GM18951 (cell line): ENCODE data around the gene TTC27.
A peak's percentile ranks its signal among the peaks of the same experiment; 100 is the strongest.

ENCODE experiments used
- POLR2A ChIP-seq: IDR thresholded peaks from 4 replicates; pipeline ENCODE4 v1.6.1; 2011; ENCODE audit warnings: mild to moderate bottlenecking; ENCODE audit not compliant: insufficient read length, insufficient read depth; ENCODE audit errors: extremely low read depth
- in situ Hi-C: fragments of 300-500 bp; cut with MboI; formaldehyde crosslinking; loops from one replicate; pipeline ENCODE4 v1.12.0; 2022; ENCODE audit warnings: low sequenced_read_pairs, mixed read lengths, inconsistent platforms; ENCODE audit not compliant: unreplicated experiment

TTC27 gene

DNA sequence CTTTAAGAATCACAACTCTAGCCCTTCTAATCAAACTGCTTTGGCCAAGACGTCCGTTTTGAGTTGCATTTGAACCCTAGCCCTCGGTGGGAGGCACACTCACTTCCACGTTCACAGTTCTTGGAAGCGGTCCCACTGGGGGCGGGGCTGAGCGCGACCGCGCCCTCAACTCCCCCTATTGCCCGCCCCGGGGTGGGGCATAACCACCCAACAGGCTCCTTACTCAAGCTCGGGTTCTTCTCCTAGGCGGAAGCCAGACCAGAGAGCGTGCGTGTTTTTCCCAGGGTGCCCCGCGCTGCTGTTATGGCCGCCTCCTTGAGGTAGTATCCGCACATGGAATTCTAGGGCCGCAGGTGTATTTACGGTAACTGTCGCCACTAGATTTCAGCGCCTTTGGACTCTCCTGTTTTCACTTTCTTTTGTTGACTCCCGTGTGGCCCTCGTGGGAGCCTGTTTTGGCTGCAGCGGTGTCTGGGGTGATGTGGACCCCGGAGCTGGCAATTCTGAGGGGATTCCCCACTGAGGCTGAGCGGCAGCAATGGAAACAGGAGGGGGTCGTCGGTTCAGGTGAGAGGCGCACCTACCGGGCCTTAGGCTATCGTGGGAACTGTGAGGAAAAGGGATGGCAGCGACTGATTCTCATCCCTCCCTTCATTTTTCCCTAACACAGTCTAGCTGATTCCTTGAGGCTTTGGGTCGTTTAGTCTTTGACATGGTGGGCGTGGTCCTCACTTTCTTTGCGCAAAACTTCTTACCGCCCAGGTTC, at the start of gene TTC27:
TTC27 (plus strand) TSS at position 237 of the 766 bp plus-strand sequence; CDS start at position 480, 243 bp downstream.
- peak; percentile 78 for TF ChIP-seq POLR2A
- in situ Hi-C loops, result no loop called here

DNA sequence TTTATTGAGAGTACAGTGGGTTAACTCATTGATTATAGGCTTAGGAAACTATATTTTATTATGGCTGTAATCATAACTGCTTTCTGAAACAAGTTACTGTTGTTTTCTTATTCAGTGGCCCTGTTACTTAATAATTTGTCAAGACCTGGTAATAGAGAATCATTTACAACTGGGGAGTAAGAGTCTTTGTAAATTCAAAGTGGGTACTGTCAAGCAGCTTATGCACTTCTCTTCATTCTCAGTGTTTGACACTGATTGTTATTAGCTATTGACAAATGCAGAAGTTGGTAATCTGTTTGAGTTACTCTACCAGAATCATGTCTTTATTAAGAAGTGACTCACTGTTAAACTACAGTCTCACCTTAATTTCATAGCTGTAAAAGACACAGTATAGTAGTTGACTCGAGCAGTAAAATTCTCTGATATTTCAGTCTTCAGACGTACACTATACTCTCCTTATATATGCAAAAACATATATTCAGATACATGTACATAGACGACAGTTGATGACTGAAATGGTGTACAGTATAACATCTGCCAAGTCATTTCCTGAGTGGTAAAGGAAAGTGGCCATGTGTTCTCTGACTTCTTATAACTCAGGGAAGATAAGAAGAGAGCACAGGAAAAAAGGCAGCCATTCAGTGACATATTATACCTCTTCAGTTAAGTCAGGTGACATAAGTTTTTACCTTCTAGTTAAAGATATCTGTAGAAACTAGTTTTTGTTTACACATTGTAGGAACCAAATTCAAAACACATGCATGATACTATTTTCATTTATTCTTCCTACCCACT, 36.0 kb upstream of the TTC27 start:
- in situ Hi-C loops, result no loop called here
- no peak for TF ChIP-seq POLR2A

DNA sequence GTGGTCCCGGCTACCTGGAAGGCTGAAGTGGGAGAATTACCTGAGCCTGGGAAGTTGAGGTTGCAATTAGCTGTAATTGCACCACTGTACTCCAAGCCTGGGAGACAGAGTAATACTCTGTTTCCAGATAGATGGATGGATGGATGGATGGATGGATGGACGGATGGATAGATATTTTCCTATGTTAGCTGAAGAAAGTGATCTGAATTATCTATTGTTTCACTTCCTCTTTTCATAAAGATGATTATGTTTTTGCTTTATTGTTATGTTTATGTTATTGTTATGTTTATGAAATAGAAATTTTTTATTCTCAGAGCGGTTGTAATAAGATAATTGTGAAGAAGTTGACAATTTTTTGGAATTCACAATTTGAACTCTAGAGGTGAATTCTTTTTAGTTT, 33.3 kb upstream of the TTC27 start:
- in situ Hi-C loops, result no loop called here
- TF ChIP-seq POLR2A, result no peak

DNA sequence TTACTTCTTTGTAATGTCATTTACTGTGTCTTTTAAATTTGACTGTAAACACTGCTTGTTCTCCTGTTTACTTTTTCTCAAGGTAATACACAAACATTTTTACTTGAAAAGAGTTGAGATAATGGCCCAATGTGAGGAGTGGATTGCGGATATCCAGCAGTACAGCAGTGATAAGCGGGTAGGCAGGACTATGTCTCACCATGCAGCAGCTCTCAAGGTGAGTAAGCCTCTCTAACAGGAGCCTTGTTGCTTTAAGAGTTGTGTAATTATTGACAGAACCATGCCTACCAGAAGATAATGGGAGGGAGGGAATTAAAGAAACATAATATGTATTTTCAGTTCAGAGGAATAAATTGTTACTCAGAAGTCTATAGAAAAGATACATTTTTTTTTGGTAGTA, 16.5 kb upstream of the TTC27 start:
- no peak for TF ChIP-seq POLR2A
- in situ Hi-C loops, result no loop called here

DNA sequence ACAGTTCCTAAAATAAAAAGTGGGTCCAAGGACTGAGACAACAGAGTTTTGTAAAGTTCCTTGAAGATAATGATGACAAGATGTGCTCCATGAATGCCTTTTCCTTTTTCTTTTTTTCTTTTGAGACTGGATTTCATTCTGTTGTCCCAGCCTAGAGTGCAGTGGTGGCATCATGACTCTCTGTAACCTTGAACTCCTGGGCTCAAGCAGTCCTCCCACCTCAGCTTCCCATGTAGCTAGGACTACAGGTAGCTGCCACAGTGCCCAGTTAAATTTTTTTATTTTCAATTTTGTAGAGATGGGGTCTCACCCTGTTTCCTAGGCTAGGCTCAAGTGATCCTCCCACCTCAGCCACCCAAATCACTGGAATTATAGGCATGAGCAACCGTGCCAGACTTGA, 16.1 kb upstream of the TTC27 start:
- no peak for TF ChIP-seq POLR2A
- in situ Hi-C loops, result no loop called here

DNA sequence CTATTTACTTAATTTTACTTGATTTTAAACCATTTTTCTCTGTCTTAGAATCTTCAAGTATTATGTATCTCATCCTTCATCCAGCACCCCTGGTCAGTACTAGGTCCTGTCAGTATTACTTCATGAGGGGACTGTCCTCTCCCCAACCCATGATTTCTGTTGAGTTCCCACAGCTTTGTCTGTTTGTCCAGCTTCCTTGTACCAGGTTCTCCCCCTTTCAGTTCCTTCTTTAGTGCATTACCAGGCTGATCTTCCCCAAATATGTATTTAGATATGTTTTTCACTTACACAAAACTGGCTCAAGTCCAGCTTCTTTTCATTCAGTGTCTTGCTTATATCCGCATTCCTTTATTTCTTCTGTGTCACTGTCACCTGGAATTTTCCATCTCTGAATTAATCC, 13.8 kb upstream of the TTC27 start:
- in situ Hi-C loops, result no loop called here

DNA sequence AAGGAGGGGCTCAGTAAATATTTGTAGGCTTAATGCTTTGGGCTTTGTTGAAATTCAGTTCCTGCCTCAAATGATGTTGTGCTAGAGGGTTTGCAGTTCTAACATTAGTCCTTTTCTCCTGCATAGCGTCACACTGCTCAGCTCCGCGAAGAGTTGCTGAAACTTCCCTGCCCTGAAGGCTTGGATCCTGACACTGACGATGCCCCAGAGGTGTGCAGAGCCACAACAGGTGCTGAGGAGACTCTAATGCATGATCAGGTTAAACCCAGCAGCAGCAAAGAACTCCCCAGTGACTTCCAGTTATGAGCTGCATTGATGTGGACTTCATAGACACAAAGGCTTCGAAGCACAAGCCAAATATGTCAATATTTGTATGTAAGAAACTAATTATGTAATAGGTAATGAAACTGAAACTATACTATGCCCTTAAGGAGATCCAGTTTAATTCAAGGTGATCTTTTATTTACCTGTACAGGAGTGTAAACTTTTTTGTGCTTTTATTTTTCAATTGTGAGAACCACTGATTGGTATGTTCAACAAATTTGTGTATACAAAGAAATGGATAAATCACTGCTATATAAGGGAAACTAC, 10.2 kb upstream of the TTC27 start:
- in situ Hi-C loops, result no loop called here
- no peak for TF ChIP-seq POLR2A

More for the DNA sequence above, 13.8 kb upstream of the TTC27 start:
- TF ChIP-seq POLR2A, result no peak

DNA sequence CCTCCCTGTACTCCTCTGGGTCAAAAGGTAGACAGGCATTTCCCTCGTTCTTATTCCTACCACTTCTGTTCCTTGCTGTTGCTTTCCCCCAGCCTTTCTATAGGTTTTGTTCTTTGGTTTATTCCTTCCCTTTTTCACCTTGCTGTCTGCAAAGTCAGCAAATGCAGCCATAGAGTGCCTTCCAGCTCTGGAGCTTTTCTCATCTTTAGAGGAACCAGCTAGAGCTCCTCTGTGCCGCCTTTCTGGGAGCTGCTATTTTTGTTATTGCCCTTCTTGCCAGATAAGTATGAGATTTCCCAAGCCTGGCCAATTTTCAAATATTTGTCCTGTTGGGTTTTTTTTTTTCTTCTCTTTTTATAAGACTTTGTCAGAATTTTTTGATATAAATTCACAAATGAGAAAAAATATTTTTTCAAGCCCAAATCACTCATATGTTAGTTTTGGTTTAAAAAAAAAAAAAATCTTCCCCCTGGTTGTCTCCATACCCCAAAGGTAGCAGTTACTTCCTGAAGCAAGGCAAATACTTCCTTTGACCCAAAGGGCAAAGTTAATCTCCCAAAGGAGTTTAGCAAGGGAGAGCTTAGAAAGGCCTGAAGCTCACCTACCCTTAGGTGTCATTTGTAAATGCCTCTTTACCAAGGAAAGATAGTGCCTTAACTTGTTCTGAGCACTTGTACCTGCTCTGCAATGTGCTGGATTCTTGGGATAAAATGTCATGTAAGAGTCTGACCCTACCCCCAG, 5.1 kb upstream of the TTC27 start:
- in situ Hi-C loops, result no loop called here

DNA sequence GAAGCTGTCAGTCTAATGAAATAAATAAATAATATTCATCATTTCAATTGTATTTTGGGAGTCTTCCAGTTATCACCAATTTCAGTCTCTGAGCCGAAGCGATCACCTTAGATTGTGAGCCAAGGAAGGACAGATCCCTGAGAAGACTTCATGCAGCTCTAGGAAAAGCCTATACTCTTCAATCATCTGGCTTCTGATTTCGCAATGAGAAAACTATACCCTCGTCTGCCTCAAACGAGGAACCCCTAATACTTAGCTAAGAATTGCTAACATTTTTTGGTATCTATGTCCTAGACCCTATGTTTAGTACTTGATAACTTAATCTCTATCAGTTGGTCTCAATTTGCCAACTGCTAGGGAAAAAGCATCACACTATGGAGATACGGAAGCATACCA, 4.5 kb upstream of the TTC27 start:
- TF ChIP-seq POLR2A, result no peak
- in situ Hi-C loops, result no loop called here

More for the DNA sequence above, 5.1 kb upstream of the TTC27 start:
- TF ChIP-seq POLR2A, result no peak

DNA sequence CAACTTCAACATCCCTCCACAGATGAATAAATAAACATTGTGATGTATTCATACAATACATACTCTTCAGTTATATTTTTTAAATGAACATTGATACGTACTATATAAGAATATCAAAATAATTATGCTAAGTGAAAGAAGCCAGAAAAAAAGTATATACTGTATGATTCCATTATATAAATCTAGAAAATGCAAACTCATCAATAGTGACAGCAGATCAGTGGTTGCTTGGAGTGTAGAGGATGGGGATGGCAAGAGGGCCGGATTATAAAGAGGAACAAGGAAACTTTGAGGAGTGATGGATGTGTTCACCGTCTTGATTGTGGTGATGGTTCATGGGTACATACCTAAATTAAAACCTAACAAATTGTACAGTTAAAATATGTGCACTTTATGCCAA, 3.0 kb upstream of the TTC27 start:
- TF ChIP-seq POLR2A, result no peak
- in situ Hi-C loops, result no loop called here

DNA sequence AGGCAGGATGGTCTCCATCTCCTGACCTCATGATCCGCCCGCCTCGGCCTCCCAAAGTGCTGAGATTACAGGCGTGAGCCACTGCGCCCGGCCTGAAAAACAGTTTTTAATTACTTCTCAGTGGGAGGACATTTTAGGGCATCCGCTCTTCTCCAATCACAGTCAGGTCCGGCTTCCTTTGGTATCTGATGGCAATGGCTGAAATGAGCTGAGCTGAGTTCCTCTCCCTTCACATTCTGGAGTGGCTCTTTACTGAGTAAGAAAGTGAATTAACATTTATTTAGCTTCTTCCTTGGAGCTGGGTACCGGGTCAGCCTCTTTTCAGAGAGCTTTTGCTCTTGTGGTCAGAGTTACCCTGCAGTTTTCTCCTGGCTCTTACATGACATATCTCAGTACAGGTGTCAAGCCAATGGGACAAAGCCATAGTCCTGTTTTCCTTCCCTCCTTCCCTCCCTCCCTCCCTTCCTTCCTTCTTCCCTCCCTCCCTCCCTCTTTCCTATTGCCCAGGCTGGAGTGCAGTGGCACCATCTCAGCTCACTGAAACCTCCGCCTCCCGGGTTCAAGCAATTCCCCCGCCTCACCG, 1.1 kb upstream of the TTC27 start:
- in situ Hi-C loops, result no loop called here

DNA sequence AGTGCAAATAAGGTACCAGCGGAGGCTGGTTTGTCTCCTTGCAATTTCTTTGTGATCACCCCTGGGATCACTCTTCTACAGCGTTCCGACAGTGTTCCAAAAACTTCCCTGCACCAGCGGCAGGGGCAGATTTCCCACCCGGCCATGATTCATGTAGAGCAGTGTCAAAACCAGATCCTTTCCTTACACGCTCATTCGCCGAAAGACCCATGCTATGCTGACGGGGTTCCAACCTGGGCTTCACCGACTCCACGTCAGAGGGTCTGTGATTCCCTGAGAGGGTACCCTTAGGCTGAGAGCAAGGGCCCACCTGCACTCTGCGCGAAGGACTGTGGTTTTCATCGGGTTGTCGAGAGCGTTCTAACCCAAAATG, 423 bp upstream of the TTC27 start:
- in situ Hi-C loops, result no loop called here
- no peak for TF ChIP-seq POLR2A

More for the DNA sequence above, 1.1 kb upstream of the TTC27 start:
- TF ChIP-seq POLR2A, result no peak

DNA sequence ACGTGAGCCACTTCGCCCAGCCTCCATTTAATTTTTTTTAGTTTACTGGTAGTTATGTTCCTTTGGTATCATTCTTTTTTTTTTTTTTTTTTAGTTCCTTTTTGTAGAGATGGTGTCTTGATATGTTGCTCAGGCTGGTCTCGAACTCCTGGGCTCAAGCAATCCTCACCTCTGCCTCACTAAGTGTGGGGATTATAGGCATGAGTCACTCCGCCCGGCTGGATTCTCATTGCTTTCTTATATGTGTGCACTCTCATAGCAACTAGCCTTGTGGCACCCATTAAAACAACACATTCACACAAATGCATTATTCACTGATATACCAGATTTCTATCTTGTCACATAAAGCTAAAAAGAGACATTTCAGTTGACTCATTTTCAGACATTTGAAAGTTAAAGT, 4.2 kb downstream of the TTC27 start:
- TF ChIP-seq POLR2A, result no peak
- in situ Hi-C loops, result no loop called here
